ENCODE results near the gene UNC5A.

The UNC5A gene

DNA sequence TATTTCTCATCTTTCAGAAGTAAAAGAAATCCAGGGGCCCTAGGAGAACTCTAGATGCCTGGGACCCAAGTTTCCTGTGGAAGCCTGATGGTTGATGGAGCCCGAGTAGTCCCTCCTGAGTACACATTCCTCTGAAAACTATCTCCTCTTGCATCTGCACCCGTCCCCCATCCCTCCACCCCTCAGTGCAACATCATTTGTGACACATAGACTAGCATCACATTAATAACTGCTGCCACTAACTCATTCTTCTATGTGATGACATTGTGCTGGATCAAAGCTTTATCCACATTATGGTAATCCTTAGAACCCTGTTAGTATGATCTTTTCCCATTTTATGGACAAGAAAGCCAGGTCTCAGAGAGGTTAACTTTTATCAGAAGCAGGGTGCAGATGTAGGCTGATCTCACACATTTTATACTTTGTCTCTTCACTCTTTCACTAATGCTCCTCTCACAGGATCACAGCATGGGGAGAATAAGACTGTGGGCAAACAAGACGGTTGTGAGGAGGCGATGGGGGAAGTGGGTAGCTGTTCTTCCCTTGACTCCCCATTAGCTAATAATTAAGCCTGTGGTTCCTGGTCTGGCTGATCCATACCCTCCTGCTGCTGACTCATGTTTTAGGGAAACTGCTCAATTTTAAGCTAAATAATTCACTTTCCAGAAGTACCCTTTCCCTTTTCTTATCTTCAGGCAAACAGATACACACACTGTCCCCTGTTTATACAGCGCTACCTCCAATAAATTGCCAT, 92.7 kb downstream of the UNC5A start:
- peak overlapping the region in 1 of 21 experiments; percentile 10 for H3K27ac ChIP-seq
- H3K4me3 ChIP-seq: no peak overlapping the region

DNA sequence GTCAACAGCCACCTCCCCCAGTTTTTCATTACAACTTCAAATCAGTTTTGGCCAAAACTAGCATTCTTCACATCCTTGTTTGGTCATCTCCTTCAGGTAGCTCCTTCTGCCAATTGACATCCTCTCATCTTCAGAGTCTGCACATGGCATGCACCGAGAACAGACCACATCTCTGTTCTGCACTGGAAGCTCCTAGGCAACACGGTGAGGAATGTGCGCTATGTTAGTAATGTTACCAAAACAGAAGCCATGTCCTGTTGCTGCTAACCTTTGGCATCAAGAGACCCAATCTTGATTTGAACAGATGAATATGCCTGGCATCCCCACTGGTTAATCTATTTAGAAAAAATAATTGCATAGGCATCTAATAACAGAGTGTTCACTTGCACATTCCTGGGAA, 93.9 kb downstream of the UNC5A start:
- no peak overlapping the region for H3K4me3 ChIP-seq
- no peak overlapping the region for H3K27ac ChIP-seq

DNA sequence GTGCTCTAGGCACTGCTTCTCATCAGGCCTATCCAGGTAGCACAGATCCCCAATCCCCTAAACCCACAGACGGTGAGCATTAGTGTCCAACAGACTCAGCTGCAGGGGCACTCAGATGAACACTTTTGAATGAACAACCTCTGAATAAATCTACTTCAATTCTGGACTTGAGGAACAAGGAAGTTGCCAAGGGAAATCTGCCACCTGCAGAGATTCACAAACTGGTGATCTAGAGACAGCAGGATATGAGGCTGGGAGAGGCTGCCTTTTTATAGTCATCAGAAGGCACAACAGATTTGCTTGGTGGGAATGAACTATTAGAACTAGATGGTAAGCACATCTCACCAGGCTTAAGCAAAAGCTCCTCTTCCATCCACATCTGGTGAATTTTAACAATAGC, 95.8 kb downstream of the UNC5A start:
- Histone ChIP-seq H3K4me3 (no peak overlapping the region), H3K27ac (no peak overlapping the region)

DNA sequence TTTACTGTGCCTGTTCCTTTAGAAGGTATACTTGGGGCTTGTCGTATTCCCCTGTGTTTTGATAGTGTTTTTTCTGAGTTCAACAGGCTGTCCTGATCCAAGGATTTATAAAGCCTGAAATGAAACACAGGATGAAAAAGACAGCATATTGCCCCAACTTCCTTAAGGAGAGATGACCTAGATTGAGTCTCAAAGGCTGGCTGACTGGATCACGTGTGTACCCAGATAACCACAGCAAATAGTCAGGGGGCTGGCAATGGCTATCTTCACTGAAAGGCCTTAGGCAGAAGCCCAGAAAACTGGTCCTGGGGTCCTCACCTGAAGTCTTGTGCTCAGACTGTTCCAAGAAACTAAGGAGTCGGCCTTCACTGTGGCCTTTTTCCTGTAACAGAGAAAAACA, 96.4 kb downstream of the UNC5A start:
- H3K27ac ChIP-seq: no peak overlapping the region
- H3K4me3 ChIP-seq: no peak overlapping the region

DNA sequence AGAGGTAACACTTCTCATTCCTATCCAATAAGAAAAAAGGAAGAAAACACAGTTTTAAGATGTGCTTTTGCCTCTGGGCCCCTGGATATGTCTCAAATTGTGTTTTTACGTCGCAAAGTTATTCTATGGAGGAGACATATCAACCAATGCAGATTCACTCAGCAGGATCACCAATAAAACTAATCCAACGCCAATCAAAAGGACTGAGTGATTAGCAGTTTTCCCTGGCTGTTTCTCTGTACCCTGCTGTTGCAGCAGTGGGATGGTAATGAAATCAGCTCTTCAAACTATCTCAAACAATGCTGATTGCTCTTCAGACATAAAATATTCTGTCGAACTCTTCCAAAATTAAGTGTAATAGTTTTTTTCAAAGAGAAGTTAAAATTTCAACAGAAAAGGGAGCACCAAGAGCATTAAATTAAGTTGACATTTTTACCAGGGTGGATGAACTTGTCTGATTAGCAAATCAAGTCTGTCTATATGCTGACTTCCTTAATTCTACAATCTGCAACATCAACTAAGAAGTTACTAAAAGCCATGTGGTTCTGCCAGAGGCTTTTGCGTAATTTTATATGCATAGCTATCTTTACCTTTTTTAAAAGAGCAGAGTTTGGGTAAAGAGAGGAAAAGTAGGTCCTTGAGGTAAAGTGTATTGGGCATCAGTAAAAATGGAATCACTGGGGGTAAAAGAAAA, 98.5 kb downstream of the UNC5A start:
- no peak overlapping the region for H3K27ac ChIP-seq
- no peak overlapping the region for H3K4me3 ChIP-seq

DNA sequence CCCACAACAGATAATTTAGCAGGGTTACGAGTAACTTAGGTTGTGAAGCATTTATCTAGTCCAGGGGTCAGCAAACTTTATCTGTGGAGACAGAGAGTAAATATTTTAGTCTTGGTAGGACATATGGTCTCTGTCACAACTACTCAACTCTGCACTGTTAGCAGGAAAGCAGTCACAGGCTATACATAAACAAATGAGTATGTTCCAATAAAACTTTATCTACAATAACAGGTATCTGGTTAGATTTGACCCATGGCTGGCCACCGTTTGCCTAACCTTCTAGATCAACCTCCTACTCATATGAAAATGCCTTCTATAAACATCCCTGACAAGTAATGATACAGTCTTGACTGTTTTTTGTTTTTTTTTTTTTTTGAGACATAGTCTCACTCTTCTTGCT, 101.8 kb downstream of the UNC5A start:
- H3K27ac ChIP-seq: no peak overlapping the region
- no peak overlapping the region for H3K4me3 ChIP-seq

DNA sequence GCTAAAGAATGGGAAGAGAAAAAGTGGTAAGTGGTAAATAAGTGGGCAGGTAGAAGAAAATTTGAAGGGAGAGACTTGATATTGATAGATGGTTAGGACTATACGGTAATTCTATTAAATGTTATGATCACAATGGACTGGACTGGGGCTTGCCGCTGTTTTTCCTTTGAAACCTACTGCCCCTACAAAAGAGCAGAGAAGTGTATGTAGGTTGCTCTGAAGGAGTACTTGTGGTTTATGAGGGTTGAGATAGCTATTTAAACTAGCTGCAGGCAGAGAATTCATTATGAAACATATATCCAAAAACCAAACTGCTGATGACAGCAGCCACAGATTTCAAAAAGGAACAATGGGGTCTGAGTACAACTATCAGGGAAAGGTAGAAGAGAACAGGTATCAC, 105.5 kb downstream of the UNC5A start:
- Histone ChIP-seq H3K4me3 (no peak overlapping the region), H3K27ac (no peak overlapping the region)

DNA sequence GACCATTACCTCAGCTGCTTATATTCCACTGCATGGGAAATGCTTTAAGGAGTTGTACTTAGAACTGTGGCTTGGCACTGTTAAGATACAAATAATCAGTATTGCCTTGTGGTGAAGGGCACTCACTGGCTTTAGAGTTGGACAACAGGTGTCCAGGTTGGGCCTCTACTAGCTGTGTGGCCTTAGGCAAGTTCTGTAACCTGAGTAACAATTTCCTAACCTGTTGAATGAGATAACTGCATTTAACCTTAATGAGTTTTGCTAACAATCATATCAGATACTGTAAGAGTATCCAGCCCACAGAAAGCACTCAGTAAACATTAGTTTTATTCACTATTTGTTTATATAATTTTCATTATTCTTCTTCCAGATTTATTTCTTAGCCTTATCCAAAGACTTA, 106.0 kb downstream of the UNC5A start:
- Histone ChIP-seq H3K4me3 (no peak overlapping the region), H3K27ac (no peak overlapping the region)

DNA sequence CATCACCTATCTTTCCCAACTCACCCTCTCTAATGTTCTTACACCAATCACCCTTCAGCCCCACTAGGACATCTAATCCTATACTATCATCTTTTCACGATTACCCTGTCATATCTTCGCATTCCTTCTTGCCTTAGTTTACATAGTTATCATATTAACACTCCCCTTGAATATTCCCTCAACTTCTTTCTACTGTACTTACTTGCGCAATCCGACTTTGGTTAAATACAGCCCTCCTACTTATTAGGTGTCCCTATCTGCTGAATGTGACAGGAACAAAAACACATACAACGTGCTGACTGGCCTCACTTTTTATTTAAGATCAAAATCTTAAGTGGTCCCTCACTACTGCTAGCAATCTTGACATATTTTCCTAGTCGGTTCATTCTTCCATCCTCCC, 108.3 kb downstream of the UNC5A start:
- H3K27ac ChIP-seq: no peak overlapping the region

DNA sequence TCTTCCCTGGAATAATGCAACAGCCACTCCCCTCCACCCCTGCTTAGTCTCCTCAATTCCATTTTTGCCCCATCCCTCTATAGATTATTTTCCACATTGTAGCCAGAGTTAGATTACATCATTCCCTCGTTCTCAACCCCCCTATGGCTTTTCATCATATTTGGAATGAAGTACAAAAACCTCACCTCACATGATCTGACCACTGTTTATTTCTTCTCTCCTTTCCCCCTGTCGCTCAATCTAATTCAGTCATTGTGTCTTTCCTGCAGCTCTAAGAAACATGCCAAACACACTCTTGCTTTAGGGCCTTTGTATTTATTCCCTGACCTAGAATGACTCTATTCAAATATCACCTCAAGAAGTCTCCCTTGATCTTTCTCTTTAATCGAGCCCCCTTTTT, 111.4 kb downstream of the UNC5A start:
- H3K27ac ChIP-seq: no peak overlapping the region
- H3K4me3 ChIP-seq: no peak overlapping the region

More for the DNA sequence above, 108.3 kb downstream of the UNC5A start:
- H3K4me3 ChIP-seq: no peak overlapping the region

DNA sequence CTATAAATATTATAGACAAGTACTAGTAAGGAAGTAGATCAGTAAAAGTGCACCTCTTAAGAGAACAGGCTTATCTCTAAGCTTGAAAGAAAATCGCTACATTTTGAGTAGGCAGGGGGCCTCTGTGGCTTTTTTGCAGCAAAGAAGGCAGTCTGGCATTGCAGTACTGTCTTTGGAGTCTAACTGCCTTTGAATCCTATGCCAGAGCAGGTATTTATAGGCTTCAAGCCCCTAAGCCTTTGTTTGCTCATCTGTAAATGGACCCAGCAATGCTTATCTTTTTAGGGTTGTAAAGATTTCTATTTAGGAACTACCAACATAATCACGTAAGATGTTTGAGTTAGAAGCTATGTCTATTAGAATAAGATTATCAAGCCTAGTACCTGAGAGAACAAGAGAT, 112.5 kb downstream of the UNC5A start:
- H3K4me3 ChIP-seq: no peak overlapping the region
- H3K27ac ChIP-seq: no peak overlapping the region

DNA sequence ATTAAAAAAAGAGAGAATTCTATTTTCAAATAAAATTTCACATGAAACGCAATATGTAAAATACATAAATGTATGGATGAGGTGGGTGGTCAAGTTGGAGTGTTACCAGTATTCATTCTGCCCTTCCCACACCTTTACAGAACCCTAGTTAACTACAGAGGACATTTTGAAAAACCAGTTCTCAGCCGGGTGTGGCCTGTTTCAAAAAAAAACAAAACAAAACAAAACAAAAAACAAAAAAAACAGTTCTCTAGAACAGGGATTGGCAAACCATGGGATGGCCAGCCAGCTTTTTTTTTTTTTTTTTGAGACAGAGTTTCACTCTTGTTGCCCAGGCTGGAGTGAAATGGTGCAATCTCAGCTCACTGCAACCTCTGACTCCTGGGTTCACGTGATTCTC, 117.2 kb downstream of the UNC5A start:
- Histone ChIP-seq H3K4me3 (no peak overlapping the region), H3K27ac (no peak overlapping the region)

DNA sequence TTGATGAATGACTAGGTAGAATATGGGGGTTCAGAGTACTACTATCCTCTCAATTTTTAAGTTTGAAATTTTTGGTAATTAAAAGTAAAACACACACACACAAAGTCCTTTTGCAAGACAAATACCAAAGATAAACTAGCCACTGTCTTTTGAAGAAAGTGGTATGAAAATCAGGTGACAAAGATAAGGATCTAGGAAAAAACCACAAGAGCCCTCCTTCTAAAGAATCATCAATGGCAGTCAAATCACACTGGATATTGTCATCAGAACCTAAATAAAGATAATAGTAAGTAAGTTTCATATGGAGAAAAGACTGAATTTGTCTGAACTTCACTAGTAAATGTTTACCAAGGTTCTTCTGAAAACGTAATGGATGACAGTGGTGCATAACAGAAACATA, 119.3 kb downstream of the UNC5A start:
- Histone ChIP-seq H3K4me3 (no peak overlapping the region), H3K27ac (no peak overlapping the region)
